ENCODE data around the gene P2RY13. TPM values are rescaled to one million over a fixed set of nuclear protein-coding genes. Genes with fewer than 3 reads are reported as not detected.

P2RY13 gene
- total and polyA plus RNA-seq, 2 of the 4 experiments (the other 2 are of a cell fraction): not detected

GRCh38 chr3:151314137-151314536 is 15.2 kb downstream of the P2RY13 start:
- Histone ChIP-seq H3K4ac (ENCODE audit: low read depth, low read length) (no peak overlapping the region), H3K4me2 (ENCODE audit: low read depth, low read length) (no peak overlapping the region), H3K36me3 (ENCODE audit: control insufficient read depth, insufficient read depth, low read length) (no peaks in the 10 kb centered on the region), H3K9ac (ENCODE audit: low read depth, low read length) (no peak overlapping the region), H2AFZ (replicated peaks; ENCODE audit: low read length, poor library complexity) (no peak overlapping the region), H4K5ac (ENCODE audit: low read depth, low read length) (no peak overlapping the region), H3K18ac (ENCODE audit: low read depth, low read length) (no peak overlapping the region), H3K14ac (replicated peaks; ENCODE audit: low read depth, low read length) (no peak overlapping the region), H3K9me1 (ENCODE audit: insufficient read depth, low read length) (peaks cover 6% of the 10 kb centered on the region; the same call in 1 of the 2 replicates), H2AK9ac (replicated peaks; ENCODE audit: low read depth, low read length, poor library complexity) (no peak overlapping the region), H4K20me1 (ENCODE audit: insufficient read depth, low read length) (no peaks in the 10 kb centered on the region), H2BK20ac (ENCODE audit: low read depth, low read length) (no peak overlapping the region), H3K27ac (ENCODE audit: insufficient read depth, low read length) (no peak overlapping the region), H2BK5ac (ENCODE audit: low read depth, low read length, poor library complexity, severe bottlenecking) (no peak overlapping the region), H3K23ac (ENCODE audit: low read depth, low read length) (no peak overlapping the region), H2BK15ac (ENCODE audit: low read depth, low read length) (no peak overlapping the region), H3K56ac (ENCODE audit: extremely low read depth, insufficient read depth, low read length) (no peak overlapping the region), H3K4me3 (ENCODE audit: insufficient read depth, low read depth, low read length) (no peak overlapping the region), H3K27me3 (ENCODE audit: control insufficient read depth, insufficient read depth, low read length) (no peaks in the 10 kb centered on the region), H3K4me1 (ENCODE audit: control insufficient read depth, insufficient read depth, low read length) (peaks cover 6% of the 10 kb centered on the region), H2BK120ac (ENCODE audit: low read depth, low read length) (no peak overlapping the region), H2AK5ac (ENCODE audit: low read depth, low read length) (no peak overlapping the region), H4K91ac (ENCODE audit: insufficient read depth, low read depth, low read length) (no peak overlapping the region), H4K8ac (ENCODE audit: low read depth in 2 of 2, low read length in 2 of 2) (no peak overlapping the region), H3K9me3 (ENCODE audit: control insufficient read depth, insufficient read depth, low read length) (peaks cover 5% of the 10 kb centered on the region), H3K79me1 (ENCODE audit: low read depth in 1 of 2, low read length in 2 of 2) (no peaks in the 10 kb centered on the region)
- dilution Hi-C loops (cut with HindIII; ENCODE audit: low sequenced_read_pairs, unreplicated experiment) (no loop called here), in situ Hi-C loops (cut with MboI; ENCODE audit: low sequenced_read_pairs) (no loop called here), intact Hi-C loops (cut with micrococcal nuclease) (no loop called here)
- BruUV-seq (replicated peaks): no TSS peak
- TF ChIP-seq RCOR1 (IDR thresholded peaks at IDR 0.05; ENCODE audit: insufficient replicate concordance, low read length): no peak
- TF ChIP-seq CEBPB (IDR thresholded peaks at IDR 0.05; ENCODE audit: low read depth, low read length): peak; percentile 59
- ChIA-PET CTCF (interaction anchor here (0.6 kb wide), 1 partner anchor 719 kb away, joined by 6 read pairs; no protein-coding TSS in a partner anchor), POLR2A (ENCODE audit: unreplicated experiment) (no interaction called here)
- no peak for DNase-seq
- WGBS, 2 experiments (ENCODE audit: extremely low coverage in 2 of 2, insufficient read length in 1 of 2): no CpG with 5 or more reads among the region's 2 CpGs
- ATAC-seq (ENCODE audit: low read depth): no peak

Data from IMR-90 (cell line).